Astrocyte (in vitro differentiated cells and primary cell): ENCODE results near the gene ARID4B. TPM values are rescaled to one million over a fixed set of nuclear protein-coding genes. Genes with fewer than 3 reads are reported as not detected.
A peak's percentile ranks its signal among the peaks of the same experiment; 100 is the strongest.

ENCODE experiments used
- DNase-seq: peaks from one replicate; pipeline ENCODE4 v3.0.0-alpha.2; 2010; ENCODE audit warnings: low read depth
- FAIRE-seq: peaks from 2 replicates; lab custom pipeline; 2011; peaks lifted over from hg19 to GRCh38; lab: Jason Lieb, UNC
- H2AFZ ChIP-seq: 2 replicates; pipeline ENCODE4 v1.6.0; 2012; ENCODE audit warnings: low read depth, low read length, inconsistent platforms
- H3K27ac ChIP-seq: 2 replicates; pipeline ENCODE4 v1.5.1; 2011; ENCODE audit warnings: low read depth, low read length, inconsistent platforms
- H3K27me3 ChIP-seq: 2 replicates; pipeline ENCODE4 v1.6.0; 2011; ENCODE audit warnings: low read length, inconsistent platforms; ENCODE audit not compliant: insufficient read depth
- H3K36me3 ChIP-seq: 2 replicates; pipeline ENCODE4 v1.5.1; 2011; ENCODE audit warnings: low read length, inconsistent platforms; ENCODE audit not compliant: insufficient read depth
- H3K4me1 ChIP-seq: 2 replicates; pipeline ENCODE4 v1.5.1; 2011; ENCODE audit warnings: low read length, inconsistent platforms; ENCODE audit not compliant: insufficient read depth
- H3K4me2 ChIP-seq: 2 replicates; pipeline ENCODE4 v1.6.0; 2012; ENCODE audit warnings: low read length, inconsistent platforms
- H3K4me3 ChIP-seq: 2 replicates; pipeline ENCODE4 v1.5.1; 2011; ENCODE audit warnings: low read depth, mild to moderate bottlenecking, low read length, inconsistent platforms; ENCODE audit not compliant: insufficient read depth
- H3K79me2 ChIP-seq: 2 replicates; pipeline ENCODE4 v1.6.0; 2012; ENCODE audit warnings: mild to moderate bottlenecking, low read length, inconsistent platforms; ENCODE audit not compliant: insufficient read depth
- H3K9ac ChIP-seq: 2 replicates; pipeline ENCODE4 v1.6.0; 2012; ENCODE audit warnings: mild to moderate bottlenecking, low read length, inconsistent platforms
- H3K9me3 ChIP-seq: 2 replicates; pipeline ENCODE4 v1.5.1; 2012; ENCODE audit warnings: low read depth, mild to moderate bottlenecking, low read length, inconsistent platforms; ENCODE audit not compliant: insufficient read depth
- H4K20me1 ChIP-seq: 2 replicates; pipeline ENCODE4 v1.6.0; 2012; ENCODE audit warnings: low read length, inconsistent platforms; ENCODE audit not compliant: insufficient read depth
- H3K27ac Mint-ChIP-seq: one replicate; pipeline ENCODE4 v1.8.0; 2021; ENCODE audit warnings: mild to moderate bottlenecking, mixed read lengths; ENCODE audit not compliant: unreplicated experiment
- H3K27me3 Mint-ChIP-seq: one replicate; pipeline ENCODE4 v1.8.0; 2021; ENCODE audit warnings: low read depth, mixed read lengths; ENCODE audit not compliant: unreplicated experiment
- H3K36me3 Mint-ChIP-seq: one replicate; pipeline ENCODE4 v1.8.0; 2021; ENCODE audit warnings: low read depth, mixed read lengths; ENCODE audit not compliant: unreplicated experiment
- H3K4me1 Mint-ChIP-seq: one replicate; pipeline ENCODE4 v1.8.0; 2021; ENCODE audit warnings: low read depth, mixed read lengths; ENCODE audit not compliant: unreplicated experiment
- H3K4me3 Mint-ChIP-seq: one replicate; pipeline ENCODE4 v1.8.0; 2021; ENCODE audit warnings: mild to moderate bottlenecking, moderate library complexity, mixed read lengths; ENCODE audit not compliant: unreplicated experiment
- H3K9me3 Mint-ChIP-seq: one replicate; pipeline ENCODE4 v1.8.0; 2021; ENCODE audit warnings: mild to moderate bottlenecking, mixed read lengths; ENCODE audit not compliant: unreplicated experiment
- EZH2 ChIP-seq: IDR thresholded peaks from 2 replicates; pipeline ENCODE4 v1.6.1; 2012; ENCODE audit warnings: mild to moderate bottlenecking, low read length, inconsistent platforms; ENCODE audit not compliant: insufficient read depth
- total RNA-seq: library from RNA; stranded (reverse); gene quantifications from 2 replicates; pipeline ENCODE4 v1.2.1, GENCODE V29; 2021
- TF ChIP-seq, protein P1 (sequence below): IDR thresholded peaks from 2 replicates; pipeline ENCODE4 v1.5.1; 2011; ENCODE audit warnings: low read depth, mild to moderate bottlenecking, inconsistent platforms, low read length, moderate library complexity; ENCODE audit not compliant: insufficient read depth

The ARID4B gene
- total RNA-seq, 1 donor from 2014 or later = 38.6 TPM

DNA sequence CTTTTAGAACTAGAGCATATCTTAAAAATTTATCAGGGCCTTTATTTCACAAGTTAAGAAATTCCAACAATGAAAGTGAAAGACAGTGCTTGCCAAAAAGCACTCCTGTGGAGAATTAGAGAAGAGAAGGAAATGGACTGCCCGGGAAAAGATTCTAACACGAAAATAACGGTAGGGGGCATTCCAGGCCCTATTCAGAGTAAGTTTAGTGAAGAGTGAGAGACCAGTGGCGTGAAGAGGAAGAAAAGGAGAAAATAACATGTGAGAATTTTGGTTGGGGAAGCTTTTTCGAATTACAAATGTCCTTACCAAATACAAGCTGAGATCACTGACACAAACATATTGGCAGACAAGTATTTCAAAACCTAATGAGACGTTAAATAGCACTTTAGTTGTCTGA lies 128.5 kb downstream of the ARID4B start:
- Histone ChIP-seq H3K36me3 (peaks cover 2% of the 10 kb centered on the region), H3K4me2 (no peak overlapping the region)
- no peaks in the 10 kb centered on the region for H3K27me3 Mint-ChIP-seq

DNA sequence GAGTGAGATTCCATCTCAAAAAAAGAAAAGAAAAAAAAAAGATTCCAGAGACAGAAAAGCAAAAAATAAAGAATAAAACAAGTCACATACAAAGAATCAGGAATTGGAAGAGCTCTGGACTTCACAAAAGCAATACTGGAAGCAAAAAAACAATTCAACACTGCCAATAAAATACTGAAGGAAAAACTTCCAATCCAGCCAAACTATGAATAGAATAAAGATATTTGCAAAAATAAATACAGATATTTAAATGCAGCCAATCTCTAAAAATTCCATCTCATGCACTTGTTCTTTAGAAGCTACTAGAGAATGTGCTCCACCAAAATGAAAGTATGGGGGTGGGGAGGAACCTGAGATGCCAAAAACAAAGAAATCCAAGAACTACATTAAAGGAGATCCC lies 137.5 kb downstream of the ARID4B start:
- peaks cover 11% of the 10 kb centered on the region for H3K36me3 ChIP-seq

More for the DNA sequence above, 128.5 kb downstream of the ARID4B start:
- Mint-ChIP-seq H3K9me3 (no peaks in the 10 kb centered on the region), H3K36me3 (no peaks in the 10 kb centered on the region), H3K27ac (peak overlapping the region; percentile 1), H3K4me1 (peaks cover 2% of the 10 kb centered on the region), H3K4me3 (no peak overlapping the region)
- Histone ChIP-seq H3K9ac (no peak overlapping the region), H3K4me1 (no peaks in the 10 kb centered on the region), H4K20me1 (peaks cover 3% of the 10 kb centered on the region), H3K27ac (no peak overlapping the region), H3K4me3 (no peak overlapping the region), H3K27me3 (no peaks in the 10 kb centered on the region), H3K9me3 (no peaks in the 10 kb centered on the region), H3K79me2 (peaks cover 6% of the 10 kb centered on the region), H2AFZ (no peak overlapping the region)
- DNase-seq (peak; percentile 29), FAIRE-seq (no peak)
- TF ChIP-seq, protein P1, sequence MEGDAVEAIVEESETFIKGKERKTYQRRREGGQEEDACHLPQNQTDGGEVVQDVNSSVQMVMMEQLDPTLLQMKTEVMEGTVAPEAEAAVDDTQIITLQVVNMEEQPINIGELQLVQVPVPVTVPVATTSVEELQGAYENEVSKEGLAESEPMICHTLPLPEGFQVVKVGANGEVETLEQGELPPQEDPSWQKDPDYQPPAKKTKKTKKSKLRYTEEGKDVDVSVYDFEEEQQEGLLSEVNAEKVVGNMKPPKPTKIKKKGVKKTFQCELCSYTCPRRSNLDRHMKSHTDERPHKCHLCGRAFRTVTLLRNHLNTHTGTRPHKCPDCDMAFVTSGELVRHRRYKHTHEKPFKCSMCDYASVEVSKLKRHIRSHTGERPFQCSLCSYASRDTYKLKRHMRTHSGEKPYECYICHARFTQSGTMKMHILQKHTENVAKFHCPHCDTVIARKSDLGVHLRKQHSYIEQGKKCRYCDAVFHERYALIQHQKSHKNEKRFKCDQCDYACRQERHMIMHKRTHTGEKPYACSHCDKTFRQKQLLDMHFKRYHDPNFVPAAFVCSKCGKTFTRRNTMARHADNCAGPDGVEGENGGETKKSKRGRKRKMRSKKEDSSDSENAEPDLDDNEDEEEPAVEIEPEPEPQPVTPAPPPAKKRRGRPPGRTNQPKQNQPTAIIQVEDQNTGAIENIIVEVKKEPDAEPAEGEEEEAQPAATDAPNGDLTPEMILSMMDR = peak; percentile 53
- no peak for TF ChIP-seq EZH2

GRCh38 chr1:235187316-235187715 lies 140.7 kb downstream of the ARID4B start:
- Histone ChIP-seq H2AFZ (no peak overlapping the region), H3K4me2 (no peak overlapping the region), H3K9me3 (no peaks in the 10 kb centered on the region), H4K20me1 (no peaks in the 10 kb centered on the region), H3K4me3 (no peak overlapping the region), H3K36me3 (peaks cover 13% of the 10 kb centered on the region), H3K79me2 (peaks cover 3% of the 10 kb centered on the region), H3K4me1 (no peaks in the 10 kb centered on the region), H3K27me3 (no peaks in the 10 kb centered on the region), H3K27ac (no peak overlapping the region), H3K9ac (no peak overlapping the region)
- FAIRE-seq (no peak), DNase-seq (no peak)
- H3K9me3 Mint-ChIP-seq = no peaks in the 10 kb centered on the region
- H3K36me3 Mint-ChIP-seq = peaks cover 14% of the 10 kb centered on the region
- TF ChIP-seq, protein P1 = no peak
- TF ChIP-seq EZH2 = no peak
- no peaks in the 10 kb centered on the region for H3K27me3 Mint-ChIP-seq
- H3K4me3 Mint-ChIP-seq = no peak overlapping the region
- no peak overlapping the region for H3K27ac Mint-ChIP-seq
- H3K4me1 Mint-ChIP-seq = no peaks in the 10 kb centered on the region

More for the DNA sequence above, 137.5 kb downstream of the ARID4B start:
- Histone ChIP-seq H3K4me3 (no peak overlapping the region), H3K4me2 (no peak overlapping the region), H3K79me2 (peaks cover 3% of the 10 kb centered on the region), H3K9me3 (no peaks in the 10 kb centered on the region), H3K27ac (no peak overlapping the region), H3K9ac (no peak overlapping the region), H3K27me3 (no peaks in the 10 kb centered on the region), H4K20me1 (no peaks in the 10 kb centered on the region), H2AFZ (no peak overlapping the region), H3K4me1 (no peaks in the 10 kb centered on the region)
- H3K27me3 Mint-ChIP-seq = no peaks in the 10 kb centered on the region
- TF ChIP-seq EZH2 = no peak
- TF ChIP-seq, protein P1 = no peak
- H3K4me1 Mint-ChIP-seq = no peaks in the 10 kb centered on the region
- H3K27ac Mint-ChIP-seq = no peak overlapping the region
- H3K36me3 Mint-ChIP-seq = peaks cover 15% of the 10 kb centered on the region
- no peak overlapping the region for H3K4me3 Mint-ChIP-seq
- FAIRE-seq = no peak
- H3K9me3 Mint-ChIP-seq = no peaks in the 10 kb centered on the region
- DNase-seq = no peak
